GM18499 (cell line): ENCODE data around the gene TPPP3.

Experiments
- ATAC-seq: cut with Tn5 transposase; IDR thresholded peaks from one replicate; pipeline ENCODE4 v1.9.1; 2021; ENCODE audit warnings: moderate number of reproducible peaks; ENCODE audit not compliant: insufficient read depth, unreplicated experiment

The TPPP3 gene

GRCh38 chr16:67406111-67406971 is 13.0 kb upstream of the TPPP3 start:
- ATAC-seq, result no peak

DNA sequence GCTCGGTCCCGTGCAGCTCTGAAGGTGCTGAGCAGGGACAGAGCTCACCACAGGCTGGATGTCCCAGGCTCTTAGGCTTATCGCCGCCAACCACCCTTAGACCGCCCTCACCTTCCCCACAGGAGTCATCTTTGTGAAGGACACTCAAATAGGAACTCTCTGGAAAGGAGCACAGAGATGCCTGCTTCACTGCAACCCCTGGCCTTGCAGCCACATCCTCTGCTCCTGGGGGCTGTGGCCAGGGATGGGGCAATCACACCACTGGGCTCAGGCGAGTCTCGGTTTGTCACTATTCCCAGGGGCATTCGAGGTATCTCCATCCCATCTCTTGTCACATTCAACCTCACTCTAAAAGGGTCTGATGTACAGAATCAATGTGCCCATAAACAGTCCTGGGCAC is 12.0 kb upstream of the TPPP3 start:
- ATAC-seq, result no peak

GRCh38 chr16:67404740-67405226 is 11.5 kb upstream of the TPPP3 start:
- no peak for ATAC-seq

GRCh38 chr16:67403976-67404555 is 10.8 kb upstream of the TPPP3 start:
- no peak for ATAC-seq

DNA sequence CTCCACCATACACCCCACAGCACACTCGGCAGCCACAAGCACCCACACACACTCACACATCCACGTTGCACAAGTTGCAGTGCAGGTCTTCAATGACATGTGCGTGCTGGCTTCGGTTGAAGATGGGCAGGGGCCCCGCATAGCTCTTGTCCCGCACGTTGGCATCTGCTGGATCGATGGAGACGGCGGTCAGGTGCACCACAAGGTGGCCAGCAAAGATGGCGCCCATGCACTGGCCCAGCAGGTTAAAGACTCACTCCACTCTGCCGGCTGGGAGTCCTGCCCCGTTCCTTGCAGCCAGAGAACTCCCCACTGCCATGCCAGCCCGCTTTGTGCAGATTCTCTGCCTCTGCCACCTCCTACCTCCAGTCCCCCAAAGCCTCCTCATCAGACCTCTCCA is 7.6 kb upstream of the TPPP3 start:
- no peak for ATAC-seq

- ATAC-seq, result no peak
Measured at GRCh38 chr16:67399749-67400704, 6.7 kb upstream of the TPPP3 start.

DNA sequence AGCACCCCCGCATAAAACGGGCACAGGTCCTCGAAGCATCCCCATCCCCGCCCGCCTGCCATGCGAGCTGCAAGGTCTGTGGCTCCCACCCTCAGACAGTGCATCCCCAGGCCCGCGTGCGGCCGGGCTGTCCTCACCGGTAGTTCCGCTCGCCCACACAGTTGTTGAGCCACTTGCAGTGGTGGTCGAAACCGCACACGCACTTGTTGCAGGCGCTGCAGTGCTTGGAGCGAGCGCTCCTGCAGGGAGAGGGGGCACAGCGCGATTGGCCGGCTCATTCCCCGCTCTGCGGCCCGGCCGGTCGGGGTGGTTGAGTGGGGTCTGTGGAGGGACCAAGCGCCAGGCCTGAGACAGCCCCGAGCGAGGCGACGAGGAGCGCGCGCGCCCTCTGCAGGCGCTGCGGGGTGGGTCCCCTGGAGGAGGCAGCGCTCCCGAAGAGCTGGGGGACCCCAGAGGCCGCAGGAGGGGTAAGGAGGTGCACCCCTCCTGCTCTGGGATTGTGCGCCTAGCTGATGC is 6.0 kb upstream of the TPPP3 start:
- ATAC-seq, result no peak

GRCh38 chr16:67398546-67399217 is 5.4 kb upstream of the TPPP3 start:
- ATAC-seq, result no peak

GRCh38 chr16:67397812-67398545 is 4.7 kb upstream of the TPPP3 start:
- no peak for ATAC-seq

DNA sequence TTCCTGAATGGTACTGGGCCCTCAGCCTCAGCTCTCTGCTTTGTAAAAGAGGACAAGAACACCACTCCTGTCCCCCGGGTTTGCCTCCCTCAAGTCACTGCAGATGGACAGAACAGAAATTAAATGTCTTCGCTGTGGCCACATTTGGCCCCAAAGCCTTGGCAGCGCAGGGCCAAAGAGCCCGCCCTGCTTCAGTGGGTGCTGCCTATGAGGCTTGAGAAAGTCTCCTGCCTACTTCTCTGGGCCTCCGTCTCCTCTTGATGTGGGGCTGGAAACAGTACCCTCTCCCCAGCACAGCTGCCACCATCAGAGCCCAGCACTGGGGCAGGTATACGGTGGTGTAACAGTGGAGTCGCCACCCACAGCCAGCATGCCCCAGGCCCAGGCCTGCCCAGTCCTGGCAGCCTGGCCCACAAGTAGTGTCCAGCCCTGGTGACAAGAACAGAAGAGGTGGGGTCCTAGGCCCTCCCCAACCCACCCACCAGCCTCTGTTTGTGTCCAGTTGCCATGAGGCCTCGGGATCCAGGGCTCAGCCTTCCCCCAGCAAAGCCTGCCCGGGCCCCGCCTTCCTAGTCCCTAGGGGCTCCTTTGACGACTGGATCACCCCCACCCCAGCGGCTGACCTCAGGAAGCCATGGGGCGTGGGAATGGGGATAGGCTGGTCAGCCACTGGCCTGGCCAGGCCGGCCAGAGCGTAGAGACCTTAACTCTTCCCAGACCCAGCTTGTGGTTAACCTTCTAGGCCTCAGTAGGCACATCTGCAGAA is 3.9 kb upstream of the TPPP3 start:
- ATAC-seq, result no peak

DNA sequence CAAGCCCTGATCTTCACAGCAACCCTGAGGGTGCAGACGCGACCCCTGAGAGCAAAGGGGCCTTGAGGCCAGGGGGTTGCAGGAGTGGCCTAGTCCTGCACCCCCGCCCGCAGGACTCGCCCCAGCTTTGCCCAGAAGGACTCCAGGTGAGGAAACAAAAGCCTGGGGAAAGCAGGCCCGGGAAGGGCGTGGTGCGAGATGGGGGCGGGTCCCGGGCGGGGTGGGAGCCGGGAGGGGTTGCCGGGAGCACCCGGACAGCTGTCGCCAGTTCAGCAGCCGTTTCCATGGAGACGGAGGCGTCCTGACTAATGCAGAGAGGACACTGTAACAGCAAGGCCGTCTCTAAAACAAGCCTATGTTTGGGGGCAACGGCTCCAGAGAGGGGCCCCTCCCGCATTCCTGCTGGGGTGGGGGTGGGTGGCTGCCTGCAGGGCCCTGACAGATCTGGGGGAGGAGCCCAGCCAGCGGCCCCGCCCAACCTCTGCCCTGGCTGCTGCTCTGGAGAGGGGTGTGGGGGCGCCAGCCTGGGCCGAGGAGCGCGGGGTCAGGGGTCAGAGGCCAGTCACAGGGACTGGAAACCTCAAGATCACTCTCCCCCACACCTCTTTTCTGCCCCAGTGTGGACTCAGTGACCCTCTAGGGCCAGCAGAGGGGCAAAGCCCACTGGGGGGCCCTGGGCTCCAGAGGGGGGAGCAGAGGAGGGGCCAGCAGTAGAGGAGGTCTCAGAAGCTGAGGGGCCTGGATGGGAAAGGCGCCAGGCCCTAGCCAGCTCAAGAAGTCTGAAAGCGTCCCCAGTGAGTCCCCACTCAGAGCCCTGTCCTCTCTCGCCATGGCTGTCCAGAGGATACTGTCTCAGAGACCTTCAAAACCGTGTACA is 3.1 kb upstream of the TPPP3 start:
- ATAC-seq, result no peak

- no peak for ATAC-seq
Measured at GRCh38 chr16:67395458-67396158, 2.3 kb upstream of the TPPP3 start.

DNA sequence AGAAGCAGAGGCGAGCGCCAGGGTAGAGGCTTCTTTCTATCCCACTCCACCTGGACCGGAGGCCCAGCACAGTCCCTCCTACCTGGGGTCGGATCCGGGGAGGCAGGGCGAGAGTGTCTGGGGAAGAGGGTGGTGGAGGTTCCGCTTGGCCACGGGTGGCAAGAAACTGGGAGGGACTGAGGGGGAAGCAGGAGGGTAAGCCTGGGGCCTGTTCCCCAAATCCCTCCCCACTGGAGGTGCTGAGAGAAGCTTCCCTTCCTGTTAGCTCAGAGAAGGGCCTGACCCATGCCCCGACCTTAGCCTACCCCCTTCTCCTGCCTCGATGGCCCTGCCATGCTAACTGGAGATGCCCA is 1.8 kb upstream of the TPPP3 start:
- ATAC-seq, result no peak

GRCh38 chr16:67394155-67395104 is 1.1 kb upstream of the TPPP3 start:
- ATAC-seq, result no peak

GRCh38 chr16:67393788-67394154 is 473 bp upstream of the TPPP3 start:
- no peak for ATAC-seq
